GM12878 (cell line): ENCODE results near the gene DNAJC16.

ENCODE experiments used
- CTCF ChIP-seq, 3 experiments: IDR thresholded peaks in 2 of 3; conservative IDR thresholded peaks in 1 of 3; 2 replicates each; pipeline ENCODE4 v1.5.1; 2011; ENCODE audit warnings: low read depth in 3 of 3, low read length in 3 of 3, mild to moderate bottlenecking in 3 of 3, control low read depth in 2 of 3, moderate library complexity in 2 of 3, inconsistent platforms in 1 of 3, mixed read lengths in 1 of 3; ENCODE audit not compliant: control insufficient read depth in 2 of 3, insufficient read depth in 1 of 3; ENCODE audit errors: extremely low read depth in 1 of 3
- EP300 ChIP-seq, 2 experiments: fragments of 150-350 bp in 1 of 2; IDR thresholded peaks; 2 replicates each; pipeline ENCODE4 v1.6.1; 2011 to 2012; ENCODE audit warnings: low read depth in 2 of 2, low read length in 2 of 2, borderline replicate concordance in 1 of 2, improper control_type of control experiment in 1 of 2, inconsistent platforms in 1 of 2; ENCODE audit not compliant: control insufficient read depth in 1 of 2
- EZH2 ChIP-seq: IDR thresholded peaks from 2 replicates; pipeline ENCODE4 v1.6.1; 2012; ENCODE audit warnings: low read depth, mild to moderate bottlenecking, control low read depth, inconsistent platforms, low read length, borderline replicate concordance; ENCODE audit not compliant: control insufficient read depth
- FOXK2 ChIP-seq: fragments of 450-650 bp; IDR thresholded peaks from 2 replicates; pipeline ENCODE4 v1.6.1; 2017; ENCODE audit warnings: mild to moderate bottlenecking, moderate library complexity
- JUNB ChIP-seq: IDR thresholded peaks from 2 replicates; pipeline ENCODE4 v1.6.1; 2016; ENCODE audit warnings: antibody characterized with exemption, mild to moderate bottlenecking
- JUND ChIP-seq: IDR thresholded peaks from 2 replicates; pipeline ENCODE4 v1.6.1; 2012; ENCODE audit warnings: low read depth, mild to moderate bottlenecking, low read length, improper control_type of control experiment, moderate library complexity
- RB1 ChIP-seq: fragments of 450-650 bp; formaldehyde crosslinking; IDR thresholded peaks from 2 replicates; pipeline ENCODE4 v1.6.1; 2017; ENCODE audit warnings: mild to moderate bottlenecking, borderline replicate concordance
- WRNIP1 ChIP-seq: IDR thresholded peaks from 2 replicates; pipeline ENCODE4 v1.6.1; 2011; ENCODE audit warnings: low read depth, low read length, improper control_type of control experiment, borderline replicate concordance
- ZBTB4 ChIP-seq: fragments of 450-650 bp; formaldehyde crosslinking; IDR thresholded peaks from 2 replicates; pipeline ENCODE4 v1.4.0; 2022; ENCODE audit warnings: mild to moderate bottlenecking, moderate library complexity

GRCh38 chr1:15618655-15619525, 92.2 kb downstream of the DNAJC16 start:
- TF ChIP-seq EP300 (IDR thresholded peaks at IDR 0.05; ENCODE audit: borderline replicate concordance in 1 of 2, control insufficient read depth in 1 of 2, low read depth in 2 of 2, low read length in 2 of 2), result no peak
- TF ChIP-seq JUND, result no peak
- no peak for TF ChIP-seq EZH2
- TF ChIP-seq RB1, result no peak
- TF ChIP-seq CTCF (IDR thresholded peaks at IDR 0.05 in 2 of 3, conservative IDR thresholded peaks at IDR 0.05 in 1 of 3; ENCODE audit: control insufficient read depth in 2 of 3, extremely low read depth in 1 of 3, insufficient read depth in 1 of 3, low read depth in 3 of 3, low read length in 3 of 3), result no peak
- TF ChIP-seq ZBTB4 (CRISPR knock-in tag), result no peak
- TF ChIP-seq FOXK2, result no peak
- TF ChIP-seq WRNIP1, result no peak
- TF ChIP-seq JUNB, result no peak
